Ascending aorta (tissue), 2 donors: ENCODE measurements around the gene CCDC150. TPM values are rescaled to one million over a fixed set of nuclear protein-coding genes. Genes with fewer than 3 reads are reported as not detected.
"Not testable (repeated sequence)": the region's sequence is repeated elsewhere in the genome, so short reads cannot be mapped to it uniquely, and the experiment has no call there.

Source experiments
- DNase-seq, 2 donors: peaks; one replicate each; pipeline ENCODE4 v3.0.0-alpha.2; 2019; ENCODE audit warnings: low spot score in 2 of 2
- H3K27ac ChIP-seq, 2 donors: fragments of 200-600 bp; sonication (generic); one replicate each; pipeline ENCODE4 v1.5.1; 2016 to 2017; ENCODE audit warnings: mild to moderate bottlenecking in 1 of 2
- H3K27me3 ChIP-seq: fragments of 200-600 bp; sonication (generic); one replicate; pipeline ENCODE4 v1.5.1; 2017
- H3K36me3 ChIP-seq, 2 donors: fragments of 200-600 bp; sonication (generic); one replicate each; pipeline ENCODE4 v1.5.1; 2016
- H3K4me1 ChIP-seq, 2 donors: fragments of 200-600 bp; sonication (generic); one replicate each; pipeline ENCODE4 v1.5.1; 2016 to 2017; ENCODE audit warnings: mild to moderate bottlenecking in 1 of 2
- H3K4me3 ChIP-seq, 2 donors: fragments of 200-600 bp; sonication (generic); one replicate each; pipeline ENCODE4 v1.5.1; 2016 to 2017; ENCODE audit warnings: mild to moderate bottlenecking in 1 of 2
- H3K9me3 ChIP-seq, 2 donors: fragments of 200-600 bp; sonication (generic); one replicate each; pipeline ENCODE4 v1.5.1; 2016
- intact Hi-C: fragments of 100-400 bp; cut with DNase I; formaldehyde crosslinking; loops from one replicate; pipeline ENCODE4 v1.15.1; 2023
- total RNA-seq: library from RNA; depleted of rRNA; stranded (reverse); fragments of >200 nt; gene quantifications from one replicate; pipeline ENCODE4 v1.1.0, GENCODE V29; 2016
- TF ChIP-seq, protein P1 (sequence below), 3 experiments: fragments of 200-600 bp in 2 of 3; fragments of 450-650 bp in 1 of 3; sonication (generic) in 2 of 3; IDR thresholded peaks; one replicate each; pipeline ENCODE4 v1.5.1; 2016 to 2019; ENCODE audit warnings: antibody characterized with exemption in 3 of 3, mild to moderate bottlenecking in 1 of 3, moderate library complexity in 1 of 3

Gene CCDC150
- total RNA-seq, 1 donor from 2014 or later, result 7.1 TPM

DNA sequence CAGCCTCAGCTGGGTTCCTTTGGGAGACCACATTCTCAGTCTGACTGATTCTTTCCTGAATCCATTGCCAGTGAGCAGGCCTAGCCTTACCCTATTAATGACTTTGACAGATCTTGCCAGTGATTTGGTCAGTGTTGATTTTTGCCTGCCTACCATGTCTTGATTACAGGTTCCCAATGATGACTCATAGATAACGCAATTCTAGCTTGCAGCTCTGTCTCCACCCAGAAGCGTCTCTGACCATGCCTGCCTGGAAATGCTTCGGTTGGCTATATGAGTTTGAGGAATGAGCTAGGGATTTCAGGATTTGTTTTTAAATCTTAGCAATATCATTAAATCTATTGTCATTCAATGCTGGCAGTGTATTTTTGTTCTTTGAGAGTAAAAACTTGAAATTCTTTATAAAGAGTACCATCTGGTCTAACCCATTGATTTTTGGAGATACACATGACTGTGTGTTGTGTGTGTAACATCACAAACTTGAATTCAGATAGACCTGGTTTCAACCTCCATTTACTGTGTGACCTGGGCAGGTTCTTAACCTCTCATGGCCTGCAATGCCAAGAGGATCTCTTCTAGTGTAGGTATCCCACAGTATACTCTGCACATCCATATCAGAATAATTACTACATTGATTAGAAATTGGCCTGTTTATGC is 57.0 kb downstream of the CCDC150 start:
- intact Hi-C loops, result no loop called here
- peak in 1 of 2 donors; percentile 61 for DNase-seq
- no peaks in the 10 kb centered on the region for H3K27me3 ChIP-seq
- TF ChIP-seq, protein P1, sequence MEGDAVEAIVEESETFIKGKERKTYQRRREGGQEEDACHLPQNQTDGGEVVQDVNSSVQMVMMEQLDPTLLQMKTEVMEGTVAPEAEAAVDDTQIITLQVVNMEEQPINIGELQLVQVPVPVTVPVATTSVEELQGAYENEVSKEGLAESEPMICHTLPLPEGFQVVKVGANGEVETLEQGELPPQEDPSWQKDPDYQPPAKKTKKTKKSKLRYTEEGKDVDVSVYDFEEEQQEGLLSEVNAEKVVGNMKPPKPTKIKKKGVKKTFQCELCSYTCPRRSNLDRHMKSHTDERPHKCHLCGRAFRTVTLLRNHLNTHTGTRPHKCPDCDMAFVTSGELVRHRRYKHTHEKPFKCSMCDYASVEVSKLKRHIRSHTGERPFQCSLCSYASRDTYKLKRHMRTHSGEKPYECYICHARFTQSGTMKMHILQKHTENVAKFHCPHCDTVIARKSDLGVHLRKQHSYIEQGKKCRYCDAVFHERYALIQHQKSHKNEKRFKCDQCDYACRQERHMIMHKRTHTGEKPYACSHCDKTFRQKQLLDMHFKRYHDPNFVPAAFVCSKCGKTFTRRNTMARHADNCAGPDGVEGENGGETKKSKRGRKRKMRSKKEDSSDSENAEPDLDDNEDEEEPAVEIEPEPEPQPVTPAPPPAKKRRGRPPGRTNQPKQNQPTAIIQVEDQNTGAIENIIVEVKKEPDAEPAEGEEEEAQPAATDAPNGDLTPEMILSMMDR (IDR thresholded peaks at IDR 0.05), result no peak
- no peak overlapping the region for H3K27ac ChIP-seq
- no peak overlapping the region for H3K4me3 ChIP-seq
- H3K9me3 ChIP-seq, result no peaks in the 10 kb centered on the region
- H3K36me3 ChIP-seq, result no peaks in the 10 kb centered on the region
- no peaks in the 10 kb centered on the region for H3K4me1 ChIP-seq

- intact Hi-C loops, result no loop called here
- no peak overlapping the region for H3K27ac ChIP-seq
- no peak for DNase-seq
- no peaks in the 10 kb centered on the region for H3K4me1 ChIP-seq
- no peaks in the 10 kb centered on the region for H3K9me3 ChIP-seq
- no peaks in the 10 kb centered on the region for H3K27me3 ChIP-seq
- H3K4me3 ChIP-seq, result no peak overlapping the region
- TF ChIP-seq, protein P1 (IDR thresholded peaks at IDR 0.05), result no peak
- no peaks in the 10 kb centered on the region for H3K36me3 ChIP-seq
These were observed 58.3 kb downstream of the CCDC150 start for GRCh38 chr2:196697825-196698224.

DNA sequence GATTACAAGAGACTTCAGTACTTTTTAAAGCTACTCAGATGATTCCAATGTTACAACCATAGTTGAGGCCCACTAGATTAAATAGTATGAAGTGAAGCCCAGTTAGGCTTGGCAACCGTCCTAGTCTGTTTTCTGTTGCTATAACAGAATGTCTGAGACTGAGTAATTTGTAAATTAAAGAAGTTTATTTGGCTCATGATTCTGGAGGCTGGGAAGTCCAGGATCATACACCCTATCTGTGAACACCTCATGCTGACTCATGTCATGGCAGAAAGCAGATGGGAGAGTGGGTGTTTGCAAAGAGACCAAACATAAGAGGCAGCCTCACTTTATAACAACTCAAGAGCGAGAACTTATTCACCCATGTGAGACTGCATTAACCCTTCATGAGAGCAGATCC is 63.1 kb downstream of the CCDC150 start:
- Histone ChIP-seq H3K27me3 (no peaks in the 10 kb centered on the region), H3K9me3 (no peaks in the 10 kb centered on the region), H3K4me1 (no peaks in the 10 kb centered on the region), H3K4me3 (no peak overlapping the region), H3K36me3 (no peaks in the 10 kb centered on the region), H3K27ac (no peak overlapping the region)
- intact Hi-C loops, result no loop called here
- TF ChIP-seq, protein P1 (IDR thresholded peaks at IDR 0.05), result no peak
- no peak for DNase-seq

- Histone ChIP-seq H3K27ac (no peak overlapping the region), H3K4me3 (no peak overlapping the region), H3K27me3 (no peaks in the 10 kb centered on the region), H3K4me1 (no peaks in the 10 kb centered on the region), H3K36me3 (no peaks in the 10 kb centered on the region), H3K9me3 (no peaks in the 10 kb centered on the region)
- TF ChIP-seq, protein P1 (IDR thresholded peaks at IDR 0.05), result no peak
- intact Hi-C loops, result no loop called here
- DNase-seq, result no peak
These were observed 64.2 kb downstream of the CCDC150 start for GRCh38 chr2:196703695-196704094.

DNA sequence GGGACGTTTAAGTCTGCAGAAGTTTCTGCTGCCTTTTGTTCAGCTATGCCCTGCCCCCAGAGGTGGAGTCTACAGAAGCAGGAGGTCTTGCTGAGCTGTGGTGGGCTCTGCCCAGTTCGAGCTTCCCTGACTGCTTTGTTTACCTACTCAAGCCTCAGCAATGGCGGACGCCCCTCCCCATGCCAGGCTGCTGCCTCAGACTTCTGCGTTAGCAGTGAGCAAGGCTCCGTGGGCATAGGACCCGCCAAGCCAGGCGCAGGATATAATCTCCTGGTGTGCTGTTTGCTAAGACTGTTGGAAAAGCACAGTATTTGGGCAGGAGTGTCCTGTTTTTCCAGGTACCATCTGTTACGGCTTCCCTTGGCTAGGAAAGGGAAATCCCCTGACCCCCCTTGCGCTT is 70.5 kb downstream of the CCDC150 start:
- H3K27me3 ChIP-seq, H3K27ac ChIP-seq, H3K9me3 ChIP-seq, intact Hi-C loops, DNase-seq, H3K4me1 ChIP-seq, H3K4me3 ChIP-seq, H3K36me3 ChIP-seq: not testable (repeated sequence)

DNA sequence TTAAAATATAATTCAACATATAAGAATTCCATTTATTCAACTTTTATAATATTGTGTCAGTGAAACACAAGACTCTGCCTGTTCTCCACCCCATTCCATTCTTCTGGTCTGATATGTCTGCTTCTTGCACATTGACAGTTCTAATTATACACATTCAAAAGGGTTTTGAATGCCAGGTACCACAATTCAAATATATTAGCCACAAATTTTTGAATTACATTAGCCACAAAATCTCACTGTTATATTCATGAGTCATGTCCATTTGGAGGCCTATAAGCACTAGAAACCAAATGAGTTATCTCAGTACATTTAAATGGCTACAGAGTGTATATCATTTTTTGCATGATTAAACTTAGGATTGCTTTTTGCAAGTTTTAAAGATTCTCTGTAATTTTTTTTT is 72.1 kb downstream of the CCDC150 start:
- Histone ChIP-seq H3K27ac (no peak overlapping the region), H3K36me3 (no peaks in the 10 kb centered on the region), H3K4me3 (no peak overlapping the region), H3K4me1 (no peaks in the 10 kb centered on the region), H3K9me3 (no peaks in the 10 kb centered on the region), H3K27me3 (no peaks in the 10 kb centered on the region)
- intact Hi-C loops, result no loop called here
- no peak for DNase-seq
- TF ChIP-seq, protein P1 (IDR thresholded peaks at IDR 0.05), result no peak
